Pancreas (tissue), 10 donors: ENCODE data around the gene ZNF536. TPM values are rescaled to one million over a fixed set of nuclear protein-coding genes. Genes with fewer than 3 reads are reported as not detected.

ENCODE experiments used
- ATAC-seq, 4 donors: fragments of 200-7000 bp; cut with Tn5 transposase; one replicate each; pipeline versions ENCODE4 v1.8.0 to v1.9.1; 2020; ENCODE audit warnings: mild to moderate bottlenecking in 4 of 4, moderate library complexity in 4 of 4
- DNase-seq, 6 donors: peaks; one replicate each; pipeline ENCODE4 v3.0.0-alpha.2; 2020
- FAIRE-seq: peaks from 2 replicates; lab custom pipeline; 2012; peaks lifted over from hg19 to GRCh38; lab: Jason Lieb, UNC
- H3K27ac ChIP-seq, 4 donors: fragments of 200-600 bp; sonication (generic); 1 replicate in 3 of 4; 2 replicates in 1 of 4; pipeline versions ENCODE4 v1.5.0 to v1.8.0; 2020
- H3K27me3 ChIP-seq, 4 donors: fragments of 200-600 bp; one replicate each; pipeline ENCODE4 v1.8.0; 2021
- H3K36me3 ChIP-seq, 3 donors: fragments of 200-600 bp; sonication (generic) in 1 of 3; one replicate each; pipeline versions ENCODE4 v1.5.0 to v1.8.0; 2020 to 2021
- H3K4me1 ChIP-seq, 3 donors: fragments of 200-600 bp; one replicate each; pipeline ENCODE4 v1.8.0; 2021
- H3K4me3 ChIP-seq, 4 donors: fragments of 200-600 bp; sonication (generic) in 2 of 4; one replicate each; pipeline versions ENCODE4 v1.5.0 to v1.8.0; 2020 to 2021
- H3K9me3 ChIP-seq, 4 donors: fragments of 200-600 bp; one replicate each; pipeline ENCODE4 v1.8.0; 2021
- WGBS, 2 donors: extraction: QIAGEN DNeasy Blood & Tissue Kit; methylation state at CpG; one replicate each; pipeline ENCODE4 v1.1.7; 2013; 5-methylcytosine and 5-hydroxymethylcytosine counted together
- intact Hi-C, 3 donors: fragments of 100-400 bp; cut with DNase I; formaldehyde crosslinking; loops; one replicate each; pipeline versions ENCODE4 v1.11.1 to v1.14.2; 2022
- polyA plus RNA-seq, 2 donors: library from polyadenylated mRNA; stranded (reverse); fragments of 200-250 nt; gene quantifications; one replicate each; pipeline ENCODE4 v1.2.3, GENCODE V29; 2013
- total RNA-seq, 6 donors: library from RNA; stranded (reverse); fragmentation: NEBNext Ultra II Directional in 4 of 6; extraction: Animal tissue kit (Norgen Biotek cat#: 25700) in 4 of 6; gene quantifications; one replicate each; pipeline versions ENCODE4 v1.2.1 to v1.2.4, GENCODE V29; 2021 to 2023
- TF ChIP-seq, protein P1 (sequence below), 4 donors: fragments of 200-600 bp; sonication (generic) in 3 of 4; IDR thresholded peaks; one replicate each; pipeline versions ENCODE4 v1.5.0 to v1.8.0; 2021; ENCODE audit warnings: antibody characterized with exemption in 4 of 4
- donor health status: healthy with polysubstance abuse.
- donor health status: DM: no; HTN: no; CAD: no; lungs with moderate emphysema.
- donor health status: DM: no; HTN: no; CAD: no.
- donor health status: control.
- donor health status: control.
- donor health status: Bipolar disorder and iron deficiency.
- donor health status: DM: yes; HTN: yes; CAD: no.
- donor health status: DM: no; HTN: no; CAD: no.
- donor health status: DM: no; HTN: no; CAD: no.
- donor health status: DM: yes; HTN: yes; CAD: no.

The ZNF536 gene
- total and polyA plus RNA-seq, 8 donors, result 0.06 to 1.7 (median 0.13) TPM

DNA sequence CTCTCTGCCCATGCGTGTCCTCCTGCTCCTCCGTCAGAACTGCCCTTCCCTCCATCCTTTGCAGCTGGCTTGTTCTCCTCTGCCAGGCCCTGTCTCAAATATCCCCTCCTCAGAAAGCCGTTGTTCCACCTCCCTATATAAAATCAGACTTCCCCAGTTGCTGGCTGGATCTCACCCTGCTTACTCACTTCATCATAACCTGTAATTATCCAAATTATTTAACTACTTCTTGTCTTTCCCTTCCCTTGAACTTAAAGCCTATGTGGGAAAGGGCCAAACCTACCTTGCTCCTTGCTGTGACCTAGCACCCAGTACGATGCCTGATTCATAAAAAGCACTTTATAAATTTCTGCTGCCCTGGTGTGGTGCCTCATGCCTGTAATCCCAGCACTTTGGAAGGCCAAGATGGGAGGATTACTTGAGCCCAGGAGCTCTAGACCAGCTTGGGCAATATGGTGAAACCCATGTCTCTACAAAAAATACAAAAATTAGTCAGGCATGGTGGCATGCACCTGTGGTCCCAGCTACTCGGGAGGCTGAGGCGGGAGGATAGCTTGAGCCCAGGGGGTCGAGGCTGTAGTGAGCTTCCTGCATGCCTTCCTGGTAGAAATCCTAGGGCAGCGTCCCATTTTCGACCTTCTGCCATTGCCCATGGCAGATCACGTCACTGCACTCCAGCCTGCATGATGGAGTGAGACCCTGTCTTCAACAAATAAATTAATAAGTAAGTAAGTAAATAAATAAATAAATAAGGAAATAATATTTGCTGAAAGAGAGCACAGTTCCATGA, 39.5 kb upstream of the ZNF536 start:
- no peaks in the 10 kb centered on the region for H3K4me1 ChIP-seq
- no peak for DNase-seq
- TF ChIP-seq, protein P1, sequence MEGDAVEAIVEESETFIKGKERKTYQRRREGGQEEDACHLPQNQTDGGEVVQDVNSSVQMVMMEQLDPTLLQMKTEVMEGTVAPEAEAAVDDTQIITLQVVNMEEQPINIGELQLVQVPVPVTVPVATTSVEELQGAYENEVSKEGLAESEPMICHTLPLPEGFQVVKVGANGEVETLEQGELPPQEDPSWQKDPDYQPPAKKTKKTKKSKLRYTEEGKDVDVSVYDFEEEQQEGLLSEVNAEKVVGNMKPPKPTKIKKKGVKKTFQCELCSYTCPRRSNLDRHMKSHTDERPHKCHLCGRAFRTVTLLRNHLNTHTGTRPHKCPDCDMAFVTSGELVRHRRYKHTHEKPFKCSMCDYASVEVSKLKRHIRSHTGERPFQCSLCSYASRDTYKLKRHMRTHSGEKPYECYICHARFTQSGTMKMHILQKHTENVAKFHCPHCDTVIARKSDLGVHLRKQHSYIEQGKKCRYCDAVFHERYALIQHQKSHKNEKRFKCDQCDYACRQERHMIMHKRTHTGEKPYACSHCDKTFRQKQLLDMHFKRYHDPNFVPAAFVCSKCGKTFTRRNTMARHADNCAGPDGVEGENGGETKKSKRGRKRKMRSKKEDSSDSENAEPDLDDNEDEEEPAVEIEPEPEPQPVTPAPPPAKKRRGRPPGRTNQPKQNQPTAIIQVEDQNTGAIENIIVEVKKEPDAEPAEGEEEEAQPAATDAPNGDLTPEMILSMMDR (IDR thresholded peaks at IDR 0.05), result no peak
- H3K4me3 ChIP-seq, result no peak overlapping the region
- no peaks in the 10 kb centered on the region for H3K36me3 ChIP-seq
- no peak overlapping the region for H3K27ac ChIP-seq
- no peak for FAIRE-seq
- ATAC-seq, result no peak
- no peaks in the 10 kb centered on the region for H3K27me3 ChIP-seq
- intact Hi-C loops, result no loop called here
- no peaks in the 10 kb centered on the region for H3K9me3 ChIP-seq
- WGBS, 2 donors, result 71 to 80% methylated on average over 10 of the region's 10 CpGs

DNA sequence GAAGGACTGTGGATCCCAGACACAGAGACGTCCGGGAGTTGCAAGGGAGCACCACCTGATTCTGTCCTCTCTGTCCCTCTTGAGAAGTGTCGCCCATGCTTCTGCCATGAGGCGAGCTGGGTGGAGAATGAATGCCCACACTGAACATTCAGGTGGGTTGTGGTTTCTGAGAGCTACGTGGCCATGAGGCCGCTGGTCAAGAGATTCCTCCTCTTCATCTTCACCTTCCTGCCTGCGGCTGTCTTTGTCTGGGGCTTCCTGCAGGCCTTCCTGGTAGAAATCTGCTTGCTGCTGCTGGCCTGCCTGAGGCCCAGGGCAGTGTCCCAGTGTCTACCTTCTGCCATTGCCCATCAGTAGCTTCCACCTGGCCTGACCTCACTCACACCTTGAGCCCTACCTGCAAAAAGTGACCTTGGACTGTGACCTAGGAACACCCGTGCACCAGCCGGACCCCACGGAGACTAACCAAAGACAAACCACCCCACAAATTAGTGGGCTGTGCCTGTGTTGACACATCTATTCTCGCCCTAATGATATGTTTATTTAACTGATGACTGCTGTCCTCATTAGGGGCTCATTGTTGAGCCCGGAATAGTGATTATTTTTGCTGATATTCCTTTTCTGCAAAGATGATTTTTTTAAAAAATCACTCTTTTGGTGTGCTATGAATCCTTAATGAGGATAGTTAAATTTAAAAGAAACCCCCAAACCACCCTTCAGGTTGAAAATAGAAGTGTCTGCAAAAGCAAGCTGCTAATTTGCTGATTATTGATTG, 38.7 kb upstream of the ZNF536 start:
- Histone ChIP-seq H3K36me3 (no peaks in the 10 kb centered on the region), H3K27me3 (no peaks in the 10 kb centered on the region), H3K9me3 (no peaks in the 10 kb centered on the region), H3K27ac (no peak overlapping the region), H3K4me3 (no peak overlapping the region), H3K4me1 (no peaks in the 10 kb centered on the region)
- no peak for FAIRE-seq
- DNase-seq, result no peak
- intact Hi-C loops, result no loop called here
- no peak for ATAC-seq
- 63 to 65% methylated on average over 12 of the region's 12 CpGs for WGBS, 2 donors
- TF ChIP-seq, protein P1 (IDR thresholded peaks at IDR 0.05), result no peak

DNA sequence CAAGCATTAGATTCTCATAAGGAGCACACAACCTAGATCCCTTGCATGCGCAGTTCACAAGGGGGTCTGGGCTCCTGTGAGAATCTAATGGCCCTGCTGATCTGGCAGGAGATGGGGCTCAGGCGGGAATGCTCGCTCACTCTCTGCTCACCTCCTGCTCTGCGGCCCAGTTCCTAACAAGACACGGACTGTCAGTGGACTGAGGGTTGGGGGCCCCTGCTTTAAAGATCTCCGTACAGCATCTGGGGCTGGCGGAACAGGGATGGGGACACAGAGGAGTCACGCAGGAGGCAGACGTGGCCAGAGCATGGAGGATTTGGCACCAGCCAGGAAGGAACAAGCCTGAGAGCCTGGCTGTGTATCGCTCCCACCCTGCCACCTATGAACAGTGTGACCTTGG, 37.3 kb upstream of the ZNF536 start:
- Histone ChIP-seq H3K36me3 (no peaks in the 10 kb centered on the region), H3K27ac (no peak overlapping the region), H3K9me3 (no peaks in the 10 kb centered on the region), H3K4me1 (no peaks in the 10 kb centered on the region), H3K4me3 (no peak overlapping the region), H3K27me3 (no peaks in the 10 kb centered on the region)
- TF ChIP-seq, protein P1 (IDR thresholded peaks at IDR 0.05), result no peak
- WGBS, 2 donors, result 63 to 78% methylated on average over 10 of the region's 10 CpGs
- DNase-seq (no peak), FAIRE-seq (no peak), ATAC-seq (no peak)
- intact Hi-C loops, result no loop called here

DNA sequence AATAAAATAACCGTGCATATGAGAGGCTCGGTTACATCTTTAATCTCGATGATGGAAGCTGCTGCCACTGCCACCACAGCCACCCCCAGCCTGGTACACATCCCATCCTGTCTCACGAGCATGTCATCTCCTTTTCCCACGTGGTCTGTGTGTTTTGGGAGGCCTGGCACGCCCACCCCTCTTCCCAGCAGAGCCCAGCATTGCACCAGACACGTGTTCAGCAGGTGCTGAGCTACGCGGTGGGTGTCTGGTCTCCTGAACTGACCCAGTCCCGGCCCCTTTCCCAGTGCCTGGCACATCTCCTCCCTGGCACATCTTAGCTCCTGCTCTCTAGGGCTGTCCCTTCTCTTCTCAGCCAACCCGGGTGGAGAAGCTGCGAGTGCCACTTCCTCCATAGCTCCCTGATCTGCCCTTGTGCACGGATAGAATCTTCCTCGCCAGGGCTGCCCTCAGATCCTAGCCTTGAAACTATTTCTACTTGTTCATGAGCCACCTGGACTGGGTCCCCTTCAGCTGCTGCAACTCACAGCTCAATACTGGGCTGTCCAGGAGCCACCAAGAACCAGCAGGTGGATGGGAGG, 36.8 kb upstream of the ZNF536 start:
- TF ChIP-seq, protein P1 (IDR thresholded peaks at IDR 0.05), result no peak
- FAIRE-seq, result no peak
- H3K9me3 ChIP-seq, result no peaks in the 10 kb centered on the region
- ATAC-seq, result no peak
- WGBS, 2 donors, result 57 to 70% methylated on average over 14 of the region's 14 CpGs
- intact Hi-C loops, result no loop called here
- H3K4me3 ChIP-seq, result no peak overlapping the region
- H3K27me3 ChIP-seq, result no peaks in the 10 kb centered on the region
- no peaks in the 10 kb centered on the region for H3K36me3 ChIP-seq
- DNase-seq, result no peak
- no peaks in the 10 kb centered on the region for H3K4me1 ChIP-seq
- H3K27ac ChIP-seq, result no peak overlapping the region
